ENCODE measurements around the gene RAD54L.
"Not testable (repeated sequence)": the region's sequence is repeated elsewhere in the genome, so short reads cannot be mapped to it uniquely, and the experiment has no call there.

Gene RAD54L

DNA sequence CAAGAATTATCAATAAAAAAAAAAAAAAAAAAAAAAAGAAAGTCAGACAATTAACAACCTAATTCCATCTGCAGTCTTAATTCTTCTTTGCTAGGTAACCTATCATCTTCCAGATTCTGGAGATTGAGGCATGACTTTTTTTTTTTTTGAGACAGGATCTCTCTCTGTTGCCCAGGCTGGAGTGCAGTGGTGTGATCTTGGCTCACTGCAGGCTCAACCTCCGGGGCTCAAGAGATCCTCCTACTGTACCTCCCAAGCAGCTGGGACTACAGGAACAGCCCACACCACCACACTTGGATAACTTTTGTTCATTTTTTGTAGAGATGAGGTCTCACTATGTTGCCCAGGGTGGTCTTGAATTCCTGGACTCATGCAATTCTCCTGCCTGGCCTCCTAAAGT is 4.6 kb upstream of the RAD54L start:
- DNase-seq, result no peak

DNA sequence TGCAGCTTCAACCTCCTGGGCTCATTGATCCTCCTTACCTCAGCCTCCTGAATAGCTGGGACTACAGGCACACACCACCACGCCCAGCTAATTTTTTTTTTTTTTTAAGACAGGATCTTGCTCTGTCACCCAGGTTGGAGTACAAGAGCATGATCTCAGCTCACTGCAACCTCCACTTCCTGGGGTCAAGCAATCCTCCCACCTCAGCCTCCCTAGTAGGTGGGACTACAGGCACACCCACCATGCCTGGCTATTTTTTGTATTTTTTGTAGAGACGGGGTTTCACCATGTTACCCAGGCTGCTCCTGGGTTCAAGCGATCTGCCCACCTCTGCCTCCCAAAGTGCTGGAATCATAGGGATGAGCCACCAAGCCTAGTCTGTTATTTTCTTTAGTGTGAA is 3.7 kb upstream of the RAD54L start:
- DNase-seq, result not testable (repeated sequence)

DNA sequence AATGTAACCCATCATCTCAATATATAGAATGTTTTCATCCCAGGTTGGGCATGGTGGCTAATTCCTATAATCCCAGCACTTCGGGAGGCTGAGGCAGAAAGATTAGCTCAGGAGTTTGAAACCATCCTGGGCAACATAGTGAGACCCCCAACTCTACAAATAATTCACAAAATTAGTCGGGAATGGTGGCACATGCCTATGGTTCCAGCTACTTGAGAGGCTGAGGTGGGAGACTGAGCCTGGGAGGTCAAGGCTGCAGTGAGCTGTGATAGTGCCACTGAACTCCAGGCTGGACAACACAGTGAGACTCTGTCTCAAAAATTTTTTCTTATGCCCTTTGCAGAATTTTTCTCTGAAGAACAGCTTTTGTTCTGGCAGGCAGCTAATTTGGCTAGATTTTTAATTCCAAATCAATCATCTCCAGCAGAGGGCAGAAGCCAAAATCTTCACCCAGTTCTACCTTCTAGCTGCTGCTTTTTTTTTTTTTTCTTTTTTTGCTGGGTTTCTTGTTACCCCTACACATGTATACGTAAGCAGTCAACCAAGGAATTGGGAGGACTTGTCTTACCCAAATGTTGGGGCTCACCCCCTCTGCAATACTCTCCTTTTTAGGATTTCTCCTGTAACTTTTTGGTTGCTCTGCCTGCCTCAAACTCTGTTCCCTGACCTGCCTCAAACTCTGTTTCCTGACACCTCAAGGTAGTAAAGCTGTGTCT is 2.7 kb upstream of the RAD54L start:
- no peak for DNase-seq

DNA sequence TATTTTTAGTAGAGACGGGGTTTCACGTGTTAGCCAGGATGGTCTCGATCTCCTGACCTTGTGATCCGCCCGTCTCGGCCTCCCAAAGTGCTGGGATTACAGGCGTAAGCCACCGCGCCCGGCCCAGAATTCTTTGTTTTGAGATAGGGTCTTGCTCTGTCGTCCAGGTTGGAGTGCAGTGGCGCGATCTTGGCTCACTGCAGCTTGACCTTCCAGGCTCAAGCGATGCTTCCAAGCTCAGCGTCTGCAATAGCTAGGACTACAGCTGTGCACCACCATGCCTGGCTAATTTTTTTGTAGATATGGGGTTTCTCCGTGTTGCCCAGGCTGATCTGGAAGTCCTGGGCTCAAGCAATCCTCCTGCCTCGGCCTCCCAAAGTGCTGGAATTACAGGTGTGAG is 1.4 kb upstream of the RAD54L start:
- not testable (repeated sequence) for DNase-seq

DNA sequence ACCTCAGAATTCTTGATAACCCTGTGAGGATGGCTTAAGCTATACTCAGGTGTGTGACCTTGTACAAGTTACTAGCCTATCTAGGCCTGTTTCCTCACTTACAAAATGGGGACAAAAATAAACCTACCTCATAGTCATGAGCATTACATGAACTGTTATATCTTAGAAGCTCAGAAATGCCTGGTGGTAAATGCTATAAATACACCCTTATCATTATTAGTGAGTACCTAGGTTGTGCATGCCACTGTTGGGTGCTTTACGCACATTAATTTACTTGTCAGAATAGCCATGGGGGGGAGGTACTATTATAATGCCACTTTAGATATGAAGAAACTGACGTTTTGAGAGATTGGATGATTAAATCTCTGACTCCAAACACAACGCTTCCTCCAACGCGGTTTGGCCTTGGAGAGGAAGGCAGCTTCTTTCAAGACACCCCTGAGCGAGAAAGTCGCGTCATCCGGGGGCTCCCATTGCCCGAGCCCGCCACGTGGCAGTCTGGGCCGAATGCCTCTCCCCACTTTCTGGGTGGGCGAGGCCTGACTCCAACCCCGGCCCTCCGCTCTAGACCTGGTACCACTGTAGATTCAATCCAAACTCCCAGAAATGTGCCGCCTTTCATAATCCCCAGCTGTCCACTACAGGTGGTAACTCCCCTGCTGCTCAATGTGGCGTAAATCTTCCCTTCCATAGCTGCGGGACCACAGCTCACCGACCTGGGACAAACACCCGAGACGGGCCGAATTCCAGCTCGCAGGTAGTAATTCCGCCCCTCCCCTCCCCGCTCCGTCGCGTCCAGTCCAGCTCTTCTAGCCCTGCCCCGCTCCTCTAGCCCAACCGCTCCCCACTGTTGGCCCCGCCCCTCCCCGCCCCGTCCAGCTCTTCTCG is 771 bp upstream of the RAD54L start:
- DNase-seq, result peak in 3 of 4 experiments; percentile 3 to 53 (median 43)

DNA sequence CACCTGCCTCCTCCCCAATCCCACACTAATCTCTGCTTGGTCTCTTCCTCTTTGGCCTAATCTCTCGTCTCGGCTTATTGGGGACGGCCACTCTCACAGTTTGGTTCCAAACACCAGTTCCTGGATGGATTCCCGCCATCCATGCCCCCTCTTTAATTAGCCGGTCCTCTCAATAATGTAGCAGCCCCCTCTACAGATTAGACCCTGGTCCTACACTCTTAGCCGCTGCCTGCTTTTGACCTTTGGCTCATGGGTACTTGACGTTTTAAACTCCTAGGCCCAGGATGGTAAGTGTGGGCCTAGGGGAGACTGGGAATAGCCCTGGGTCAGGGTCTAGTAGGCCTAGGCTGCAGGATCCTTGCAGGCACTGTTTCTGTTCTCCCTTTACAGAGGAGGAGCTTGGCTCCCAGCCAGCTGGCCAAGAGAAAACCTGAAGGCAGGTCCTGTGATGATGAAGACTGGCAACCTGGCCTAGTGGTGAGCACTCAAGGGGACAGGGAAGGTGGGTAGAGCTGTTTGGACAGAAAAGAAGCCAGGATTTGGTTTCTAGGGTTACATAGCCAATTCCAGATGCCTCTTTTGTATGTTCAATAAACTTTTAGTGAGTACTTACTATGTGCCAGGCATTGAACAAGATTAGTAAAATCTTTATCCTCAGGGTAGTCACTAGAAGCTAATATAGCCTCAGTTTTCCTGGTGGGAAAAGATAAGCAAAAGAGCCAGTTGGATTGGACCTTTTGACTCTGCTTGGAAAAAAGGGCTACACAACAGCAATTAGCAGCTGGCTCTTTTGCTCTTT is 758 bp downstream of the RAD54L start:
- no peak for DNase-seq

DNA sequence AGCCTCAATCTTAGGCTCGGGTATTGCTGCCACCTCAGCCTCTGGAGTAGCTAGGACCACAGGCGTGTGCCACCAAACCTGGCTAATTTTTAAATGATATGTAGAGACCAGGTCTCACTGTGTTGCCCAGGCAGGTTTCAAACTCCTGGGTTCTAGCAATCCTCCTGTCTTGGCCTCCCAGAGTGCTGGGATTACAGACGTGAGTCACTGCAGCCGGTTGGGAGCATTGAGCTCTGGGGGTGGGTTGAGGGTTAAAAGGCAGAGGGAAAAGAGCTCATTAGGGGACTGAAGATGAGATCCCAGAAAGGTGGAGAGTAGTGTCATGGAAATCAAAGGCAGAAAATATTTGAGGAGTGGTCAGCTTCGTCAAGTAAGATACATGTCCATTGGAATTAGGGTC is 7.1 kb downstream of the RAD54L start:
- DNase-seq, result no peak

DNA sequence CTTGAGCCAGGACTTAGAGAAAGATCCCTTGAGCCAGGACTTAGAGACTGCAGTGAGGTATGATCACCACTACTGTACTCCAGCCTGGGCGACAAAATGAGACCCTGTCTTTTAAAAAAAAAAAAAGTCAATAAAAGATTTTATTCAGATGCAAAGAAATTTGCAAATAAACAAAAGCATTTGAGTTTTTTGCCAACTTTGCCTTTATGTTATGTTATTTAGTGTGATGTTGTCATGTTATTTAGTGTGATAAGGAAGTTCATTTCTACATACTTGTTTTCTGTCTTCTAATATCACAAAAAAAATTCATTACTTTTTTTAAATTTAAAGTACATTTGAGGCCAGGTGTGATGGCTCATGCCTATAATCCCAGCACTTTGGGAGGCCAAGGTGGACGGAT is 9.0 kb downstream of the RAD54L start:
- DNase-seq, result no peak

DNA sequence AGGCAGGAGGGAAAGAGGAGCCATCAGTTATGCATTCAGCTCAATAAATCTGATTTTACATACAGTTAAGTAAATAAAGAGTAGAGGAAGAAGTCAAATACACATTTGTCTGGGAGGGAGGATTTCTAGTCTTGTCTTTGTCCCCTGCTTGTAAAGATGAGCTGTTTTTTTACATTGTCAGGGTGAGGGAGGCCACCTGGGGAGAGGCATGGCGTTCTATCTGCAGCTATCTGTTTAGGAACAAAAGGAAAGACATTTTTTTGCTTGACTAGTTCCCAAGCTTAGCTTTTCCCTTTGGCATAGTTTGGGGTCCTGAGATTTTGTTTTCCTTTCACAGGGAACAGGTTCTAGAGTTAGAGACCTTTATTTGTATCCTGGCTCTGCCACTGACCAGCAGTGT is 14.9 kb downstream of the RAD54L start:
- DNase-seq, result no peak

DNA sequence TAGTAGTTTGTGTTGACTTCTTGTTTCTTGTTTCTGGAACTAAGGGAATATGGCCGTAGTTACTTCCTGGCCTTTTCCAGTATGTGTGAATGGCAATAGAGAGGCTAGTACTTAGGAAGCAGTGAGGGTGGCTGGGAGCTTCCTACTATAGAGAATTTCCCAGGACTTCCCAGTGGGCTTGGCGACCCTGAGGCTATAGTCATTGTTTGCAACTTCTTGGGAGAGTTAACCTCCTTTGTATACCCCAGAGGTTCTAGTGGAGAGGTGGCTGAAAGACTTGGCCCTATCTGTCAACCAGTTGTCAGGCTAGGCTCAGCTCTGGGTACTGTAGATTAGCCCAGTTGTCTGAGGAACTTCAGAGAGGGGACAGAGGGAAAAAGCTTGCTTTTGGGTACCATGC is 15.6 kb downstream of the RAD54L start:
- DNase-seq, result no peak

DNA sequence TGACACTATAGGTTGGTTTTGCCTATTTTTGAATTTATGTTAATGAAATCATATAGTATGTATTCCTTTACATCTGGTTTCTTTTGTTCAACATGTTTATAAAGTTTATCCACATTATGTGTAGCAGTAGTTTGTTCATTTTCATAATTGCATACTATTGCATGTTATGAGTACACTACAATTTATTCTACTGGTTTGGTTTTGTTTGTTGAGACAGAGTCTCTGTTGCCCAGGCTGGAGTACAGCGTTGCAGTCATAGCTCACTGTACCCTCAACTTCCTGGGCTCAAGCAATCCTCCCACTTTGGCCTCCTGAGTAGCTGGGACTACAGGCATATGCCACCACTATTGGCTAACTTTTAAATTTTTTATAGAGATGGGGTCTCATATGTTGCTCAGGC is 21.0 kb downstream of the RAD54L start:
- no peak for DNase-seq

DNA sequence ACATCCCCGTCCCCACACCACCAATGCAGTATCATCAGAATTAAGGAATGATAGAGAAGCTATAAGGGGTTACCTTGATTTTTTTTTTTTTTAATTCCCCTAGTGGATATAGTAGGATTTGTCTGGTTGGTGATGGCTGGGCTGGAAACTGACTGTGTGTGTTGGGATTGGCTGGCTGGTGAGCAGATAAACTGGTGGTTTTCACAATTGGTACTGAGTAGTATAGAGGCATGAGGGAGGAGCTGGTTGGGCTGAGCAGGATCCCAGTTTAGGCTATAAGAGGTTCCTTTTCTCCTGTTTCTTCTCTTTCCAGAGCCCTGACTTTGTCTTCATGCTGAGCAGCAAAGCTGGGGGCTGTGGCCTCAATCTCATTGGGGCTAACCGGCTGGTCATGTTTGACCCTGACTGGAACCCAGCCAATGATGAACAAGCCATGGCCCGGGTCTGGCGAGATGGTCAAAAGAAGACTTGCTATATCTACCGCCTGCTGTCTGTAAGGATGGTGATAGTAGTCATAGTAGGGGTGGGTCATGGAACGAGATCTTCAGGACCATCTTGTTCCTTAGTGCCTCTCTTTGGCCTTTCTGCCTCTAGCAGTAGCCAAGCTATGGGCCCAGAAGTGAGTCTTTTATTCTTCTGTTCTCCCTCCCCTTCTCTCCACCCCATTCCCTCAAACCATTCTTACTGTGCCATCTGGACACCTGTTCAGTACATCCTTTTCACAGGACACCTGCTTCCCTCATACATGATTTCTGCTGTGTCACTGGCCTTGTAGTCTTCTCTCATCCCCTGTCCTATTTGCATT is 26.9 kb downstream of the RAD54L start:
- DNase-seq, result no peak

DNA sequence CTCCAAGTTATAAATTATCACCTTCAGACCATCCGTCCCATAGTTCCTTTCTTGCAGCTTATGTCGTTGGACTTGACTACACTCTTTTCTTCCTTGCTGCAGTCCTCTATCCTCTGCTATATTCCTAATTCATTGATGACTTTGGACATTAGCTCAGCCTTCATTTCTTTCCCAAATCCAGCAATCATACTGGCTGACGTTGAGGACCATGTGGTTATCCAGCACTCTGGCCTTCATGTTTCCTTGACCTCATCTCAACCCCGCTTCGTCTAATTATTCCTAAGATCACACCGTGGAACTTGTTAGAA is 27.4 kb downstream of the RAD54L start:
- DNase-seq, result no peak

DNA sequence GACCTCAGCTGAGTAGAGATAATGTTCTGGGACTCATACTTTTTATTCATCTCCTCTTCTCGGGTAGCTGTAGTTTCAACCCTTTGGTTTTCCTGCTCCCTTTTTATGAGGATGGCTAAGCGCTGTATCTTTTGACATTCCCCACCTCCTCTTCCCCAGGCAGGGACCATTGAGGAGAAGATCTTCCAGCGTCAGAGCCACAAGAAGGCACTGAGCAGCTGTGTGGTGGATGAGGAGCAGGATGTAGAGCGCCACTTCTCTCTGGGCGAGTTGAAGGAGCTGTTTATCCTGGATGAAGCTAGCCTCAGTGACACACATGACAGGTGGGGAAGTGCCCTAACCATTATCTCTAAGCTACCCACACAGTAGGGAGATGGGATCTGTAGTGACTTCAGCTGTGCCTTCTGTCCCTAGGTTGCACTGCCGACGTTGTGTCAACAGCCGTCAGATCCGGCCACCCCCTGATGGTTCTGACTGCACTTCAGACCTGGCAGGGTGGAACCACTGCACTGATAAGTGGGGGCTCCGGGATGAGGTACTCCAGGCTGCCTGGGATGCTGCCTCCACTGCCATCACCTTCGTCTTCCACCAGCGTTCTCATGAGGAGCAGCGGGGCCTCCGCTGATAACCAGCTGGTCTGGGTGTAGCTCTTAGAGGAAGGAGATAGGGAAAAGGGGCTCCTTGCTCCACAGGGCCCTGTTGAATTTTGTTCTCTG is 30.3 kb downstream of the RAD54L start:
- DNase-seq, result no peak

DNA sequence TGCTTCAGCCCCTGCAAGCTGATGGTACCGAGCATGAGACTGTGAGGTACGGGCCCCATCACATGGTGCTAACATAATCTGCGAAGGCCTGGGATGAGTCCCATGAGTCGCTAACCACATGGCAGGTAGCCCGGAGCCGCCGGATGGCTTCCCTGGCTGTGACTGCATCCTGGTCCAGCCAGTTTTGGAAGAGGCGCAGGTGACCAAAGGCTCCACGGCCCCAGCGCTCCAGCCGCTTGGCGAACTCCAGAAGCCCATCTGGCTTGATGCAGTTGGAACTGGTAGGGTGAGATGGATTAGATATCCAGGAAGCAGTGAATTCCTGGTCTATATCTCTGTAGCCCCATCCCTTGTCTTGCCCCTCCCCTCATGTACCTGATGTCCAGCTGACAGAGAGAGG is 31.2 kb downstream of the RAD54L start:
- DNase-seq, result no peak

DNA sequence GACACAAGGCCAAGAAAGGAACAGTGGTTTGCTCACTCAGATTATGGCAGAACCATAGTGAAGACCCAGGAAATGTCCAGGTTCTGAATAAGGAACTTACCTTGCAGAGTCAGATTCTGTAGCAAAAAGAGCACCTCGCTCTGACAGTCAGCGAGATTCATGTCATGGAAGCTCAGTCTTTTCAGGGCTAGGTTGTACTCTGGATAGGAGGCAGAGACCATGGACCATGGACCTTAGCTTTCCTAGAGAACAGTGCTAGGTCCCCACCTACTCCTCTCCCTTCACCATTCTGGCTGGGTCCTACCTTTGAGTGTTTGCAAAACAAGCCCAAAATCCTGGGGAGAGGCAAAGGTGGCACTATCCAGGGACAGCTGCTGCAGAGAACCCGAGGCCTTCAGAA is 32.5 kb downstream of the RAD54L start:
- no peak for DNase-seq

DNA sequence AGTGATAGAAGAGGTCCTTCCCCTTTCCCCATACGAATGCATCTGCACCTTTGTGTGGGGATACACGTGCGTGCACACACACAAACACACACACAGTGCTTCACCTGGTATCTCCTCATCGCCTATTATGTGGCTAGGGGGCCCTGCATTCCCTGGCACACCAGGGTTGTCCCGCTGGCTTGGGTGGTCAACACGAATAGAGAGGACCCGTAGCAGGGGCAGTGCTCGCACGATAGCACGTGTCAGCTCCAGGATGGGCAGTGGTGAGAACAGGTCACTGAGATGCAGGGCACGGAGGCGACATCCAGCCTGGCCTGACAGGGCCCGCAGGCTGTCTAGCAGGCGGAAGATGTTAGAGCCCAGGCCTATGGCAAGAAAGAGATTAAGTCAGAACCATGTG is 33.5 kb downstream of the RAD54L start:
- no peak for DNase-seq

DNA sequence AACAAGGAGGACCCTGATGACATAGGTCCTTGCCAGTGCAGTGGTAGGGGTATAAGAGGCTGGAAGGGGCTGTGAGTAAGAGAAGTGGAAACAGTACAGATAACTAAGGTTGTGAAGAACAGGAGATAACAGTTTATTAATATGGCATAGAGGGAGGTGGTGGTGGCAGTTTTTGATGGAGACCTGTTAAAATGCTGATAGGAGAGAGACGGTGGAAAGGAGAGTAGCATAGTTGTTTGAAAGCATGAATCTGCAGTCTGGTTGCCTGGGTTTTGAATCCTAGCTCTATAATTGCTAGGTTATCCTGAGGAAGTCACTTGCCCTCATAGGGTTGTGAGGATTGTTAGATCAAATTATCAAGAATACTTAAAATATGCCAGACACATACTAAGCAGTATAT is 36.5 kb downstream of the RAD54L start:
- no peak for DNase-seq

DNA sequence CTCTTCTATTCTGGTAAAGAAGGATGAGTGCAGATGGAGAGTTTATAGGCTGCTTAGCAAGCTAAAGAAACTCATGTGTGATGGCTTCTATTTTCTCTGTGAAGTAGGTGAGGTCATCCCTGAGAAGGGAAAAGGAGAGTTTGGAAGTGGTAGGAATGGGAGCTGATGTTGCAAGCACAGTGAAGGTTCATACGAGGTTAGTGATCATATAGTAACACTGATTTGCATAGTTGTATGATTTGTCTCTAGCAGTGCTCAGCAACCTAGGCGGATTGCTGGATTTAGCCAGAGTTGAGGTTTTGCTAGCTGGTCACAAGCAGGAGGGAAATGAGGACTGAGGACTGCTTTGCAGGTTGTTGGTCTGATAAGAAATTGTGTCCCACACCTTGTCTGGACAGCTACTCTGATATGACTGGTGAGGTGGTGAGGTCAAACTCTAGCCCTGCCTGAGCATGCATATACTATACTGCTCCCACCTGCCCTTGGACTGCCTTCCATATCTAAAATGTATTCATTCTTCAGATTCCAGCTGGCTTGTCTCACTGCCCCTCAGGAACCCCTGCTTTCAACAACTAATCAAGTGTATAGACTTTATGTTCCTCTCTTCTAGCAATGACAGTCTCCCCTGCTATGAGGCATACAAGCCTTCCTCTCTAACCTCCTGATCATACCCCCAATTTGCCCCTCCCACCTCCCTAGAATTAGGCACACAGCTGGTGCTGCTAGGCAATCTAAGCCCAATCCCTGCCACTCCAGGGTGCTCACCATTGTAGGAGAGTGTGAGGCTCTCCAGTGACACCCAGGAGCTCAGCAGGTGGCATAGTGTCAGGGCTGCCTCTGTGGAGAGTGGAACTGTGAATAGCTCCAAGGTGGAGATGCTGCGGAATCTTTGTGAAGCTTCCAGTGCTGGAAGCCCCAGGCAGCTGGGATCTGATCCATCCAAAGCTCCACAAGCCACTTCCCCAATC is 37.3 kb downstream of the RAD54L start:
- DNase-seq, result no peak

DNA sequence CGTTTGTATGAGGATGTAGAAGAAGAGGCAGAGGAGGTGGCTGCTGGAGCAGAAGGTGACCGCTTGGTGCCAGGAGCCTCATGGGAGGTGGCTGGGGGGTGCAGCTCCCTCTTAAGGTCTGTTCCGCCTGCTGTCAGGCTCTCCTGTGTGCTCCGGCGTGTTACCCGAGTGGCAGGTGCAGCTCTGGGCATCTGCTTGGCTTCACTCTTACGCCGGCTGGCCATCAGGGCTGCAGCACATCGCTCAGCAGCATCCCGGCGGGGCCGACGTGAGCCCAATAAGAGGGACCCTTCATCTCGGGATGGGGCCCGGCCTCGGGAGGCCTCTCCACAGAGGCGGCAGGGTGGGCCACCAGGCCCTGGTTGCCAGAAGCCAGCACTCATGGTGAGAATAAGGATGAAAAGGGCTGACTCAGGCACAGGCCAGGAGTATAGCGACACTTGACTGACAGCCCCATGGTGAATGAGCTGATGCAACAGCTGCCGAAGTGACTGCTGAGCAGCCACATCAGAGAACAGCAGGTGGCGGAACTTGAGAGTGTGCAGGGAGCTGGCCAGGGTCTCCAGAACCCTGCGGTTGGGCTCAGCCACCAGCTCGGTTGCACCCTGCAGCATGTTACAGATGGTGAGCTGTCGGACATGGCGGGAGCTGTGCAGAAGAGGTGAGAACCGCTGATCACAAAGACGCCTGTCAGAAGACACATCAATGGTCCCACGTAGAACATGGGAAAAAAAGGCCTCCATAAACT is 38.3 kb downstream of the RAD54L start:
- DNase-seq, result no peak

All from activated CD4-positive, CD25-positive, alpha-beta regulatory T cell (primary cell).